Activated CD4-positive, alpha-beta T cell treated with anti-CD3 and anti-CD28 coated beads, Interleukin-2, amount 50 U/mL, for 24 hours (primary cell): ENCODE data around the gene KRT6C.

Experiments
- DNase-seq, 2 donors: peaks; one replicate each; pipeline ENCODE4 v3.0.0-alpha.2; 2020; ENCODE audit warnings: low read depth in 1 of 2, low spot score in 1 of 2

KRT6C gene

DNA sequence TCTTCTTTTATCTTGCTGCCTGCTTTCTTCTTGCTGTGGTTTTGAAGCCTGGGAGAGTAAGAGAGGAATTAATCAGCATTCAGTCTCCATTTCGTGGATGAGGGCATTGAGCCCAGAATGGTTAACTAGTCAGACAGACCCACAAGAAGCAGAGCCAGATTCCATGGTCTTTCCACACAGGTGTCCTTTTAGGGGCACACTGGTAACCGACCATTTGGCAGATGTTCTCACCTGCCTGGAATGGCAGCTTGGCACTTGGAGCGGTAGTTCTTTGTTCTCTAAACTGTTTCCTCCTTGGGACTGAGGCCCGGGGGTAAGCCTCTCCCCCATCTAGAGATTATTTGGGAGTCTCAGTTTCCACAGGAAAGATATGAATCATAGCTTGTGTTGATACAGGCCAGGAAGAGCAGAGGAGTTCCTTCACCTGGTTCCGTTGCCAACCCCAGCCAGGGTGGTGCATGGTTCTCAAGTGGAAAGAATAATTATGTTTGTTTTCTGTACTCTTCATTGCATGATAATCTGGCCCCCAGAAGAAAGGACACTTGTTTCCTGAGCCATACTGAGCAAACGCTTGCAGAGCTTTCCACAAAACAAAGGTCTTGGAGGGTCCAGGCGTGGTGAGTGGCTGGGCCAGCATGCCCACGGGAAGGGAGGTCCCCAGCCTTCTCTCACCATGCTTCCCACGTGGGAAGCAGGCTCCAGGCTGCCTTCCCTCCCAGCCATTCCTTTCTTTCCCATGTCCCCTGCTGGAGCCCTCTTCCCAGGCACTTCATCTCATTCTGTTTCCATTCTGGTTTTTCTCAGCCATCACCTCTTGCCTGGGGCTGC, 37.4 kb downstream of the KRT6C start:
- DNase-seq = no peak

DNA sequence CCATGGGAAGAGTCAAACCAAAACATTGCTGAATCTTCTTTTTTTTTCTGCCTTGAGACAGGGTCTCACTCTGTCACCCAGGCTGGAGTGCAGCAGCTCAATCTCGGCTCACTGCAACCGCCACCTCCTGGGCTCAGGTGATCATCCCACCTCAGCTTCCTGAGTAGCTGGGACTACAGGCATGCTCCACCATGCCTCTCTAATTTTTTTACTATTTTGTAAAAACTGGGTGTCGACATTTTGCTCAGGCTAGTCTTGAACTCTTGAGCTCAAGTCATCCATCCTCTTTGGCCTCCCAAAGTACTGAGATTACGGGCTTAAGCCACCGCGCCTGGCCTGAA, 38.0 kb downstream of the KRT6C start:
- no peak for DNase-seq

DNA sequence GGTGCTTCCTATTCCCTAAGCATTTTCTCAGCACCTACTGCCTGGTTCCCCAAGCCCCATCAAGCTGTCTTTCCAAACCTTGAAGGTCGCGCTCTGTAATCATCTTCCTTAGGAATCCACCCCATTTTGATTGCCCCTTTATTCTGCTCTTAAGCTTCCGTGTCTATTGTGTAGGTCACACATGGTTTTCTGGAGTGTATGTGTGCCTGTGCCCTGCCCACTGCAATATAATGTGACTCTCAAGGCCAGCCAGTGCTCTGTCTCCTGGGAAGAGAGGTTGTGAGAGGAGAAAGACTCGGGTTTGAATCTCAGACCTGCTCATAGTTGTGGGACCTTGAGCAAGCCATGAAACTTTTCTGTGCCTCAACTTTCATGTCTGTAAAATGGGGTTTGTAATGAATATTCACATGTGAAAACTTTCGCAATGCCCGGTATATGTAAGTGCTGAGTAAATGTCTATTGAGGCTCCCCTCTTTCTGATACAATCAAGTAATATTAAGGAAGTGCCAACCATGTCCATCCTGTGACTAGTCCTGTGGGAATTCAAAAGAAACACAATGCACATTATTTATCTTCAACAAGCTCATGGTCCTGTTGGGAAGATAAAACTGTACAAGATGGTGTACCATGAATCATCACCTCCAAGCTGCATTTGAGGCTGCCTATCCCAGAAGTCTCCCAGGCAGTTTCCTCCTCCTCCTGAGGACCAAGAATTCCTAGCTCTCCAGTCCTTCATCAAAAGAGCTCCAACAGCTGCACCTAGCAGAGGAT, 38.7 kb downstream of the KRT6C start:
- DNase-seq = no peak

DNA sequence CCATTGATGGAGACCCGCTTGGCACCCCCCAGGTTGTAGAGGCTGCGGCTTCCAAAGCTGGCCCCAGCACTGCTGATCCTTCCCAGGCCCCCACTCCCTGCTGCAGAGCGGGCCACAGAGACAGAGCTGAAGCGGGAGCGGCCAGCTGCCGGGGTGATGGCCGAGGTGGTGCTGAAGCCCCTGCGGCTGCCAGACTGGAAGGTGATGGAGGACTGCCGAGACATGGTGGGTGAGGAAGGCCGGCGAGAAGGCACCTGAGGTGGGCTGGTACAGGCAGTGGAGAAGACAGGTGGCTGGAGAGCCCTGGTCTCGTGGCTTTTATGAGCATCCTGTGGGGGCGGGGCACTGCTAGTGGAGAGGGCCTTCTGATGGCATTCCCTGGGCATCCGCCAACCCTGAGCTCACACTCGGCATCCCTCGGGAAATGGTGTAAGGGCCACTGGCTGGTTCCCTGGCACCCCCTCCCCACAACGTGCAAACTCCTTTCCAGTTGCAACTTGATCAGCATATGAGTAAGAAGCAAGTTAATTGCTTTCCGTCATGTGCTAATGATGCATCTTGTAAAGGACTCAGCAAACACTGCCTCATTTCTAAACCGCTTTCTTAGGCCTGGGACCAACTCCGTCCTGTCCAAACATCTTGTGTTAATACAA, 39.4 kb downstream of the KRT6C start, which contains the start of gene KRT75:
KRT75 (minus strand) TSS at position 291 of the 653 bp plus-strand sequence; CDS start at position 224, 67 bp downstream.
- DNase-seq = no peak

DNA sequence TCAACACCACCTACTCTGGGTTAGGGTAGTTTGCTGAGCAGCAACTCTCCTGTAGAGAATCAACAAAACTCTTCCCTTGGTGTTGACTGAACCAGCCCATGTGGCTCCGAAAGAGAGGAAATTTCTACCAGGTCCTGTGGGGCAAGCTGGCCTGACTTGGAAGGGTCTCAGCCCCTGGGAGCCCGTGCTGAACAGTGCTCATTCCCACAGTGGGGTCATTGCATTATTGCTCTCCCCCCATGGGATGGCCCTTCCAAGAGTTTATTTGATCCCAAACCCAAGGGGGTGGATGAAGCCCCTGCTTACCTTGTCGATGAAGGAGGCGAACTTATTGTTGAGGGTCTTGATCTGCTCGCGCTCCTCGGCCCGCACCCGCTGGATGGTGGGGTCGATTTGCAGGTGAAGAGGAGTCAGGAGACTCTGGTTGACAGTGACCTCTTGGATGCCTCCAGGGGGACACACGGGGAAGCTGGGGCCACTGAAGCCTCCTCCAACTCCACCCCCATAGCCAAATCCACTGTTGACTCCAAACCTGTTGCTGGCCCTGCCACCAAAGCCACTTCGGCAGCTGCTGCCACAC, 40.0 kb downstream of the KRT6C start:
- DNase-seq = no peak

DNA sequence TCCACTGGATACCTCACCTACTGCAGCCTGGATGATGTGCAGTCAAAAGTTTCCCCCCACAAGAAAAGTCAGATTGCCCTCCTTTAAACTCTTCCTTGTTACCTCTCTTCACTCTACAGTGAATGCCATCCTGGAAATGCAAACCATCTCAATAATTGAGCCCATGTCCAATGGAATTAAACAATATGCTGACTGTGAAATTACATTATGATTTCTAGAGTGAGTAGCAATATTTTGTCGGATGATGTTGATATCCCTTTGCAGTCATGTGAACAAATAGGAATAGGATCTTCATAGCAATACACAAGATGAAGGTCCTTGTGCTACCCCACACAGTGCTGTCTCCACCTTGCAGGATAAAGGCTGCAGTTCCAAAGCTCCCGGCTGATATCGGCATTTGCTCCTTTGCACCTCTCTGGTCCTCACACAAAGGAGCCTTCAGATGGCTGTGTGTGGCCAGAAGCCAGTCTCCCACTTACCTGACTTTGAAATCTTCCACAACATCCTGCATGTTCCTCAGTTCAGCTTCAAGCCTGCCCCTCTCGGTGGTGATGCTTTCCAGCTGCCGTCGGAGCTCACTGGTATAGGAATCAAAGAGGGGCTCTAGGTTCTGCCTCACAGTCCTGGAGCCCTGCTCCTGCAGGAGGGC, 40.9 kb downstream of the KRT6C start:
- DNase-seq = no peak

DNA sequence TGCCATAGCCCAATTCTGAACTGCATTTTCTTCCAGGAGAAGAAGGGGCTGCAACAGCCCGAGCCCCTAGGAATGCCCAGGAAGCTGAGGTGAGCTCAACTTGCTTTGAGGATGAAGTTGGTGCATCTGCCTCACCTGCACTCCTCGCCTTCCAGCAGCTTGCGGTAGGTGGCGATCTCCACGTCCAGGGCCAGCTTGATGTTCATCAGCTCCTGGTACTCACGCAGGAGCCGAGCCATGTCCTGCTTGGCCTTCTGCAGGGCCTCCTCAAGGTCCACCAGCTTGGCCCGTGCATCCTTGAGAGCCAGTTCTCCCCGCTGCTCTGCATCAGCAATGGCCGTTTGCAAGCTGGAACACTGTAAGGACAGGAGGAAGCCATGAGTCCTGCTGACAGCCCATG, 45.5 kb downstream of the KRT6C start:
- no peak for DNase-seq

DNA sequence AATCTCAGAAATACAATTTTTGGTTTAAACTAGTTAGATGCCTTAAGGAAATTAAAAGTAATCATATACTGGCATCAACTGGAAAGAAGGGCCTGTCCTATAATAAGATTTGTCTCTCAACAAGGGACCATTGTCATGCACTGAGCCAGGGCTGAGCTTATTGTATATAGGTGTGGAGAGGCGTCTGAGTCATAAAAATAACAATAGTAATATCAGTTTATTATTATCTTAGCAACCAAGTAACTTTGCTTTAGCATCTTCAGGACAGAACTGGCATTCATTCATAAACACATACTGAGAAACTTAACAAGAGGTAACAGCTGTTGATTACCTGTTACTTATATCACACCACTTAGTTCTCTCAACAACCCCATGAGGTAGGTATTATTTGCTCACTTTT, 46.5 kb downstream of the KRT6C start:
- no peak for DNase-seq

DNA sequence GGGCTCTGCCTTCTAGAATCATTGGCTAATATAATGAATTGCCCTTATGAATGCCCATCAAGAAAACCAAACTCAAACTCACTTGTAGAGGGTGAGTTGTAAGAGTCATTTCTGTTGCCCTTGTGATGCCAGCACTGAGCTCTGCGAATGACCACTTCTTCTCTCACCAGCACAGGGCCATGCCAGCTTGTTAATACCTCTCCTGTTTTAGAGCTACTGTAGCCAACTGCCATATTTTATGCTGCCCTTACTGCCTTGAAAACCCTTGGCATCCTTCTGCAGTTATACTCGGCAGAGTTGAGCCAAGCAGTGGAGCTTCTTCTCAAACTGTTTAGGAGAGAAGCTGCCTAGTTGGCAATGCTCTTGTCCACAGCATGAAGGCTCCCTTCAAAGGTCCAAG, 47.6 kb downstream of the KRT6C start:
- DNase-seq = no peak

DNA sequence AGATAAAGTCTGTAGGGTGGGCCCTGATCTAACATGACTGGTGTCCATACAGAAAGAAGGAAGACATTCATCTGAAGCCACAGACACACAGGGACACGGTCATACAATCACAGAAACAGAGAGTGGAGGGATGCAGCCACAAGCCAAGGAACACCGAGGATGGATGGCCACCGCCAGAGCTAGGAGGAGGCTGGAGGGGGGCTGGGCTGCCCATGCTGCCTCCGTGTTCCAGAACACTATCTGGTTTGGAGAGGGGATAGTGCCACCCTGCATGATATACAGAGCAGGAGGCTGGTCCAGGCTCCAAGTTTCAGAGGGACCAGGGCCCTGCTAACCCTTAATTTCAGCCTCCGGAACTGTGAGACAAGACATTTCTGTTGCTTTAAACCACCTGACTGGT, 48.1 kb downstream of the KRT6C start:
- DNase-seq = no peak

DNA sequence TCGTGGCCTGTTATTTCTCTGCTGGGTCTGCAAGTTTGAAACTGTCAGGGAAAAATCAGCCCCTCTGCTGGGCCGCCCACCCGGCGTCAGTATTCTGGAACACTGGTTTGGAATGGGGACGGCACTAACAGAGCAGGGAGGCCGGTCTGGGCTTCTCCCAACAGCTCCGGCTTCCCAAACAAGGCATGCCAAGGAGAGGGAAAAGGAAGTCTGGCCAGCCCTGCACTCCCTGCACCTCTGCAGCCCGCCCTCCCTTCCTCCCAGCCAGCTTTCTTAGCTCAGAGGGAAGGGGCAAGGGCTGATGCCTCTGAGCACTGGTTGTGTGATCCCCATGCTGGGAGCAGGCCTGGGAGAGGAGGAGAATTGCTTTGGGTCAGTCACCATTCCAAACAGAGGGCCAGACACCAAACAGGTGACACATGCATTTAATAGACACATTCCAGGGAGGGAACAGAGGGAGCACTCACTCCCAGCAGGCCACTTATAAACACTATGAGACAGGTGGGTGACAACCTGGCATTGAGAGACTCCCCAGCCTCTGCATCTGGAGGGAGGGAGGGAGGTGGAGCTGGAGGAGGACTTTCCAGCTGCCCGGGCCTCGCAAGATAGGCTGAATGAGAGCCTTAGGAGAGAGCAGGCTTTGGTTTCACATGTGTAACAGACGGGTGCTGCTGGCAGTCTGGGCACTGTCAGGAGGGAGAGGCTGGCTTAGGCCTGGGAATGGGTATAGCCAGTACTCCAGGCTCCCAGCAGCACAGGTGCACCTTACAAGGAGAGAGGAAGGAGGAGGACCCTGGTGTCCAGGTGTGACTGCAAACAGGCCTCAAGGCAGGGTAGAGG, 49.7 kb downstream of the KRT6C start:
- DNase-seq = no peak

DNA sequence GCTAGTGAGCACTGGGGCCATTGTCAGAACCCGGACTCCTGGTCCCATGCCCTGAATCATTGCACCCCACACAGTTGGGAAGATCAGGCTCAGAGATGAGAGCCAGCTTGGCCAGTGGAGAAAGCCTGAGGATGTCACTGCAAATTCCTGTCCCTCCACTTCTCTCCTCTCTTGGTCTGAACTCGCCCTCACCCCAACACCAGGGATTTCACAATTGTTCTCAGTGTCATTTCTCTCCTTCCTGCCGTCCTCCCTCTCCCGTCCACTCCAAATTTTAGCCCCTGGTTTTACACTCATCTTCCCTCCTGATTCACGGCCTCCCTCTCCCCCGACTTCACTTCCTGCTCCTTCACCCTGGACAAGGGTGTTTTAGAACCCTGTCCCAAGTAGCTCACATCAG, 50.6 kb downstream of the KRT6C start:
- no peak for DNase-seq

DNA sequence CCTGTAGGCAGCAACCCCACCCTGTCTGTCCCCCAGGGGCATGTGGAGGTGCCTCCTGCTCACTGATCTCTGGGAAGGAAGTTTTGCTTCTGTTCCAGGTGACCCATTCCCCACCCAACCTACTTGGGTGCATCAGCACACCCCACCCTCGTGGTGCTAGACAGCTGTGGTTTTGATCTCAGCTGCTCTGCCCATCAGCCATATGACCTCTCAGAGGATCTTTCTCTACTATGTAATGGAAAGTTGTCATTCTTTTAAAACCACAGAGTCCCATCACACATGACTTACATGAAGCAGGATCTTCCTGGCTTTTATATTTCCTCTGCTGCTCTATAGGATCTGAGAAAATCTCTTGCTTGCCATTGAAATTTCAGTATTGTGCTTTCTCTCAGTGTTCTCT, 53.9 kb downstream of the KRT6C start:
- DNase-seq = no peak

DNA sequence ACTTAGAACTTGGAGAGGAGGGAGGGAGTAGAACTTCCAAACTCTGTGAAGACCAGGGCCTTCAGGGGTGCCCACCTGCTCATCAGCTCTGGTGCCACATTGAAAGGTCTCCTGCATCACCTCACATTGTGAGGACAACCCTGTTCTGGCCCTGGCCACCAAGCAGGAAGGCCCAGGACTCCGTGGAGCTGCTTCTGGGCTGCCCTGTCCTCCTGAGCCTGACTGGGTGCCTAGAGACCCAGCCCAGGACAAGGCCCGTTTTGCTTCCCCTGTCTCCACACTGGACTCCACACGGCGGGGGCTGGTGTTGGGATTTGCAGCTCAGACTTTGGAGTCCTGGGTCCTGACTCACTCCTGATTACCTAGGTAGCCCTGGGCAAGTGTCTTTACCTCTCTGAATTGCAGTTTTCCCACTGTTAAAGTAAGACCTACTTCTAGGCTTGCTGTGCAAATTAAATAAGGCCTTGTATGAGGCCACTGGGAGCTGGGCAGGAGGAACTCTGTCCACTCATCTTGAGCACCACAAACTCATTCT, 55.0 kb downstream of the KRT6C start:
- no peak for DNase-seq
